Left hindlimb (tissue), 1 donor: ENCODE results near the gene WDR27.

Experiments used
- DNase-seq: peaks from one replicate; pipeline ENCODE4 v3.0.0-alpha.2; 2018

WDR27 gene

GRCh38 chr6:169558774-169559441 lies 142.9 kb downstream of the WDR27 start:
- DNase-seq = peak; percentile 71

GRCh38 chr6:169558378-169558773 lies 143.5 kb downstream of the WDR27 start:
- DNase-seq = peak; percentile 35

GRCh38 chr6:169557887-169558286 lies 143.9 kb downstream of the WDR27 start:
- no peak for DNase-seq

GRCh38 chr6:169556758-169557548 lies 144.9 kb downstream of the WDR27 start:
- no peak for DNase-seq

- DNase-seq = no peak
Observed at GRCh38 chr6:169555971-169556617, 145.7 kb downstream of the WDR27 start.

GRCh38 chr6:169545982-169546381 lies 155.8 kb downstream of the WDR27 start:
- no peak for DNase-seq

GRCh38 chr6:169543704-169544103 lies 158.1 kb downstream of the WDR27 start:
- no peak for DNase-seq

GRCh38 chr6:169542491-169542890 lies 159.3 kb downstream of the WDR27 start:
- DNase-seq = no peak

- no peak for DNase-seq
Observed at GRCh38 chr6:169539176-169539897, 162.5 kb downstream of the WDR27 start.

GRCh38 chr6:169536446-169537170 lies 165.2 kb downstream of the WDR27 start:
- DNase-seq = no peak

GRCh38 chr6:169534039-169534421 lies 167.8 kb downstream of the WDR27 start:
- DNase-seq = no peak

GRCh38 chr6:169533301-169534038 lies 168.4 kb downstream of the WDR27 start:
- DNase-seq = no peak

- DNase-seq = no peak
Observed at GRCh38 chr6:169530752-169531123, 171.1 kb downstream of the WDR27 start.

- DNase-seq = peak; percentile 75
Observed at GRCh38 chr6:169529931-169530751, 171.7 kb downstream of the WDR27 start.

- DNase-seq = no peak
Observed at GRCh38 chr6:169528755-169529154, 173.1 kb downstream of the WDR27 start.

- DNase-seq = no peak
Observed at GRCh38 chr6:169527306-169527705, 174.5 kb downstream of the WDR27 start.

- DNase-seq = no peak
Observed at GRCh38 chr6:169521825-169522224, 180.0 kb downstream of the WDR27 start.

GRCh38 chr6:169520104-169520503 lies 181.7 kb downstream of the WDR27 start:
- DNase-seq = no peak

GRCh38 chr6:169518451-169518850 lies 183.4 kb downstream of the WDR27 start:
- no peak for DNase-seq

GRCh38 chr6:169513478-169514193 lies 188.2 kb downstream of the WDR27 start:
- DNase-seq = no peak
